HCT116 (cell line): ENCODE data around the gene CREBL2. TPM values are rescaled to one million over a fixed set of nuclear protein-coding genes. Genes with fewer than 3 reads are reported as not detected.

Source experiments
- ATAC-seq: fragments of 200-7000 bp; cut with Tn5 transposase; 2 replicates; pipeline ENCODE4 v1.9.1; 2020; ENCODE audit warnings: mild to moderate bottlenecking, moderate library complexity
- BruUV-seq: library from RNA; stranded (reverse); fragments of 400-500 nt; replicated peaks from 2 replicates; lab custom pipeline; 2021; lab: Mats Ljungman, UMichigan
- CTCF ChIA-PET: fragments of 300-600 bp; sonication (Branson Sonifier 250); formaldehyde crosslinking; loops from one replicate; lab custom pipeline; 2021; ENCODE audit warnings: antibody characterized with exemption; lab: Charles Lee
- POLR2A ChIA-PET: fragments of 300-600, 350-600 bp; sonication (Branson Sonifier 250); formaldehyde crosslinking; loops from one replicate; lab custom pipeline; 2021; ENCODE audit warnings: antibody characterized with exemption; lab: Charles Lee
- RAD21 ChIA-PET, 2 experiments: fragments of 300-600 bp; sonication (Branson Sonifier 250); formaldehyde crosslinking; loops; one replicate each; lab custom pipeline; 2023; ENCODE audit warnings: low total read pairs in 2 of 2; ENCODE audit not compliant: uncharacterized antibody in 2 of 2, unreplicated experiment in 2 of 2, low non-redundant PET in 1 of 2; lab: Charles Lee
- DNase-seq: peaks from one replicate; pipeline ENCODE4 v3.0.0-alpha.2; 2010; ENCODE audit warnings: low read depth, low spot score
- H2AFZ ChIP-seq: fragments of 200-600 bp; shearing (Covaris generic), sonication (generic); 2 replicates; pipeline ENCODE4 v1.6.1; 2017; ENCODE audit warnings: low read depth, mixed run types, mixed read lengths, antibody characterized with exemption, low read length; ENCODE audit not compliant: poor library complexity, severe bottlenecking
- H3K27ac ChIP-seq: 2 replicates; pipeline ENCODE4 v1.5.1; 2012; ENCODE audit warnings: low read depth, low read length
- H3K27me3 ChIP-seq: fragments of 200-600 bp; sonication (generic); 2 replicates; pipeline ENCODE4 v1.6.1; 2016; ENCODE audit warnings: mixed run types, low read length, mixed read lengths; ENCODE audit not compliant: insufficient read depth
- H3K36me3 ChIP-seq, 2 experiments: fragments of 200-500 bp in 1 of 2; fragments of 200-600 bp in 1 of 2; sonication (Bioruptor generic) in 1 of 2; sonication (generic) in 1 of 2; 2 replicates each; pipeline versions ENCODE4 v1.5.1 to v1.6.1; 2014 to 2016; ENCODE audit warnings: low read length in 2 of 2, inconsistent platforms in 1 of 2, mixed read lengths in 1 of 2, mixed run types in 1 of 2; ENCODE audit not compliant: insufficient read depth in 2 of 2, control insufficient read depth in 1 of 2
- H3K4me1 ChIP-seq, 2 experiments: fragments of 200-600 bp in 1 of 2; sonication (generic) in 1 of 2; 2 replicates each; pipeline versions ENCODE4 v1.5.1 to v1.6.1; 2012 to 2017; ENCODE audit warnings: low read length in 2 of 2, inconsistent platforms in 1 of 2, mild to moderate bottlenecking in 1 of 2, mixed read lengths in 1 of 2, mixed run types in 1 of 2, moderate library complexity in 1 of 2; ENCODE audit not compliant: insufficient read depth in 2 of 2, control insufficient read depth in 1 of 2
- H3K4me2 ChIP-seq: fragments of 200-600 bp; sonication (generic); 2 replicates; pipeline ENCODE4 v1.6.1; 2017; ENCODE audit warnings: mixed run types, low read length, mixed read lengths
- H3K4me3 ChIP-seq, 2 experiments: fragments of 200-600 bp in 1 of 2; sonication (generic) in 1 of 2; replicated peaks in 1 of 2; 2 replicates each; pipeline ENCODE4 v1.5.1; 2011 to 2016; ENCODE audit warnings: low read length in 2 of 2, control low read depth in 1 of 2, low read depth in 1 of 2, mild to moderate bottlenecking in 1 of 2, mixed read lengths in 1 of 2, mixed run types in 1 of 2
- H3K79me2 ChIP-seq: fragments of 200-600 bp; sonication (generic); 2 replicates; pipeline ENCODE4 v1.6.1; 2017; ENCODE audit warnings: mild to moderate bottlenecking, mixed run types, low read length, moderate library complexity, mixed read lengths; ENCODE audit not compliant: insufficient read depth
- H3K9ac ChIP-seq: fragments of 200-600 bp; sonication (generic); 2 replicates; pipeline ENCODE4 v1.6.1; 2016; ENCODE audit warnings: low read length, mixed read lengths
- H3K9me2 ChIP-seq: fragments of 200-600 bp; sonication (generic), shearing (Covaris generic); 2 replicates; pipeline ENCODE4 v1.6.1; 2017; ENCODE audit warnings: mixed run types, mild to moderate bottlenecking, moderate library complexity; ENCODE audit not compliant: insufficient read depth
- H3K9me3 ChIP-seq, 2 experiments: fragments of 200-500 bp in 1 of 2; fragments of 200-600 bp in 1 of 2; sonication (Bioruptor generic) in 1 of 2; sonication (generic) in 1 of 2; 2 replicates each; pipeline ENCODE4 v1.6.1; 2014 to 2017; ENCODE audit warnings: low read length in 2 of 2, mixed read lengths in 2 of 2, inconsistent platforms in 1 of 2, low read depth in 1 of 2, mild to moderate bottlenecking in 1 of 2, mixed run types in 1 of 2, moderate library complexity in 1 of 2; ENCODE audit not compliant: control insufficient read depth in 1 of 2, insufficient read depth in 1 of 2
- H4K20me1 ChIP-seq: fragments of 200-600 bp; sonication (generic), shearing (Covaris generic); 2 replicates; pipeline ENCODE4 v1.6.1; 2017; ENCODE audit warnings: mixed run types, mild to moderate bottlenecking, moderate library complexity; ENCODE audit not compliant: insufficient read depth
- CBX3 ChIP-seq: IDR thresholded peaks from 2 replicates; pipeline ENCODE4 v1.6.1; 2012; ENCODE audit warnings: low read depth
- CEBPB ChIP-seq: IDR thresholded peaks from 2 replicates; pipeline ENCODE4 v1.6.1; 2012; ENCODE audit warnings: low read depth
- CTCF ChIP-seq, 3 experiments: fragments of 200-600 bp in 1 of 3; sonication (generic) in 1 of 3; IDR thresholded peaks in 2 of 3; conservative IDR thresholded peaks in 1 of 3; 2 replicates each; pipeline ENCODE4 v1.5.1; 2012 to 2017; ENCODE audit warnings: low read depth in 2 of 3, low read length in 2 of 3, antibody characterized with exemption in 1 of 3, borderline replicate concordance in 1 of 3, control low read depth in 1 of 3, mild to moderate bottlenecking in 1 of 3, mixed read lengths in 1 of 3, mixed run types in 1 of 3, moderate library complexity in 1 of 3; ENCODE audit not compliant: insufficient read depth in 1 of 3
- EGR1 ChIP-seq: IDR thresholded peaks from 2 replicates; pipeline ENCODE4 v1.6.1; 2012; ENCODE audit warnings: low read depth
- ELF1 ChIP-seq: IDR thresholded peaks from 2 replicates; pipeline ENCODE4 v1.6.1; 2012; ENCODE audit warnings: low read depth, borderline replicate concordance
- EZH2 ChIP-seq: fragments of 200-600 bp; sonication (generic); IDR thresholded peaks from 2 replicates; pipeline ENCODE4 v1.6.1; 2017; ENCODE audit warnings: antibody characterized with exemption, mixed run types
- EZH2phosphoT487 ChIP-seq: fragments of 200-600 bp; IDR thresholded peaks from 2 replicates; pipeline ENCODE4 v1.6.1; 2018; ENCODE audit warnings: antibody characterized with exemption, borderline replicate concordance
- FOSL1 ChIP-seq: IDR thresholded peaks from 2 replicates; pipeline ENCODE4 v1.6.1; 2012; ENCODE audit warnings: low read depth
- POLR2A ChIP-seq: IDR thresholded peaks from 2 replicates; pipeline ENCODE4 v1.7.0; 2011; ENCODE audit warnings: borderline replicate concordance; ENCODE audit not compliant: insufficient read depth, insufficient read length; ENCODE audit errors: extremely low read depth
- POLR2AphosphoS5 ChIP-seq: IDR thresholded peaks from 2 replicates; pipeline ENCODE4 v1.6.1; 2011; ENCODE audit warnings: mild to moderate bottlenecking, low read depth, low read length, moderate library complexity
- RAD21 ChIP-seq: IDR thresholded peaks from 2 replicates; pipeline ENCODE4 v1.6.1; 2012; ENCODE audit warnings: low read depth, mild to moderate bottlenecking
- SIN3A ChIP-seq: IDR thresholded peaks from 2 replicates; pipeline ENCODE4 v1.6.1; 2012; ENCODE audit warnings: low read depth
- SP1 ChIP-seq: IDR thresholded peaks from 2 replicates; pipeline ENCODE4 v1.6.1; 2012; ENCODE audit warnings: low read depth
- SRF ChIP-seq: IDR thresholded peaks from 2 replicates; pipeline ENCODE4 v1.6.1; 2012; ENCODE audit warnings: low read depth
- TCF7L2 ChIP-seq: IDR thresholded peaks from 2 replicates; pipeline ENCODE4 v1.7.0; 2011; ENCODE audit warnings: borderline replicate concordance, inconsistent platforms; ENCODE audit not compliant: insufficient read depth, insufficient read length; ENCODE audit errors: extremely low read depth
- YY1 ChIP-seq: IDR thresholded peaks from 2 replicates; pipeline ENCODE4 v1.6.1; 2011; ENCODE audit warnings: low read length, low read depth, moderate library complexity, mild to moderate bottlenecking; ENCODE audit not compliant: insufficient replicate concordance; ENCODE audit errors: extremely low read depth
- intact Hi-C: fragments of 100-400 bp; cut with micrococcal nuclease; formaldehyde crosslinking; loops from 2 replicates; pipeline ENCODE4 v1.10.0; 2022
- total RNA-seq: library from RNA; stranded (reverse); gene quantifications from one replicate; pipeline ENCODE4 v1.2.1, GENCODE V29; 2021; ENCODE audit not compliant: unreplicated experiment

CREBL2 gene
- total RNA-seq, 1 experiment from 2014 or later = 11.3 TPM

DNA sequence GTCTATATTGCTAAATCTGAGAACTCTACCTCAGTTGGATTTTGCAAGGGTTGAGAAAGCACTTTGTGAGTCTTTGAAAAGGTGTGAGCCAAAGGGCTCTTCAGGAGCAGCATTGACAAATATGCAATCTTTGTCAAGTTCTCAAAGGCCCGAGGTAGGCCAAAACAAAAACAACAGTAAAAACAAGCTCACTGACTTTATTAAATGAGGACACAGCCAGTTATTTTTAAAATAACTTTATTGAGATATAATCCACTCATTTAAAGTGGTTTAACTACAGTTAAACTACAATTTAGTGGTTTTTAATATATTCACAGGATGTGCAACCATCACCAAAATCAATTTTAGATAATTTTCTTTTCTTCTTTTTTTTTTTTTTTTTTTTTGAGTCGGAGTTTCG lies 2.0 kb upstream of the CREBL2 start:
- DNase-seq = no peak
- POLR2A ChIA-PET = no interaction called here
- Histone ChIP-seq H2AFZ (no peak overlapping the region), H3K4me1 (peaks cover 12 to 15% of the 10 kb centered on the region in 2 experiments), H3K9ac (no peak overlapping the region), H3K4me3 (no peak overlapping the region), H3K27ac (no peak overlapping the region), H3K36me3 (no peaks in the 10 kb centered on the region)
- intact Hi-C loops = loop anchor here (2.0 kb wide), 1 partner anchor 47 kb away; the partner anchor contains the start of gene DUSP16
- no peak for TF ChIP-seq EGR1
- no peak for TF ChIP-seq FOSL1
- TF ChIP-seq SRF = no peak
- no peak for TF ChIP-seq CEBPB
- TF ChIP-seq, all 23 proteins: peak for 0
- no peaks in the 10 kb centered on the region for H3K9me3 ChIP-seq
- H3K27me3 ChIP-seq = no peaks in the 10 kb centered on the region
- ATAC-seq = no peak
- BruUV-seq = no TSS peak
- no peaks in the 10 kb centered on the region for H3K79me2 ChIP-seq
- RAD21 ChIA-PET = no interaction called here
- no peak overlapping the region for H3K4me2 ChIP-seq
- H3K9me2 ChIP-seq = no peaks in the 10 kb centered on the region
- H4K20me1 ChIP-seq = no peaks in the 10 kb centered on the region
- CTCF ChIA-PET = no interaction called here

DNA sequence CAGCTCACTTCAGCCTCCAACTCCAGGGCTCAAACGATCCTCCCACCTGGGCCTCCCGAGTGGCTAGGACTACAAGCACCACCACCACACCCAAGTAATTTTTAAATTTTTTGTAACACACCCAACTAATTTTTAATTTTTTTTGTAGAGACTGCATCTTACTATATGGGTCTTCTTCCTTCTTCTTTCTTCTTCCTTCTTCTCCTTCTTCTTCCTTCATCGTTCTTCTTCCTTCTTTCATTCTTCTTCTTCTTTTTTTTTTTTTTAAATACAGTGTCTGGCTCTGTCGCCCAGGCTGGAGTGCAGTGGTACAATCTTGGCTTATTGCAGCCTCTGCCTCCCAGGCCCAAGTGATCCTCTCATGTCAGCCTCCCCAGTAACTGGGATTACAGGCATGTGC lies 965 bp upstream of the CREBL2 start:
- TF ChIP-seq POLR2AphosphoS5 (no peak), CEBPB (no peak), CBX3 (no peak), POLR2A (no peak), TCF7L2 (no peak), EZH2phosphoT487 (no peak), CTCF (IDR thresholded peaks at IDR 0.05 in 2 of 3, conservative IDR thresholded peaks at IDR 0.05 in 1 of 3; ENCODE audit: borderline replicate concordance in 1 of 3, insufficient read depth in 1 of 3, low read depth in 2 of 3, low read length in 2 of 3) (no peak), SP1 (no peak), FOSL1 (no peak), EZH2 (no peak), ELF1 (no peak), YY1 (no peak), RAD21 (no peak), SIN3A (no peak)
- TF ChIP-seq, all 23 proteins: peak for 0
- no TSS peak for BruUV-seq
- Histone ChIP-seq H3K9me3 (no peaks in the 10 kb centered on the region), H3K9me2 (no peaks in the 10 kb centered on the region), H3K27ac (peak overlapping the region; percentile 86), H3K9ac (peak overlapping the region; percentile 78), H3K27me3 (no peaks in the 10 kb centered on the region), H3K36me3 (no peaks in the 10 kb centered on the region), H3K4me2 (peak overlapping the region; percentile 75), H3K79me2 (no peaks in the 10 kb centered on the region), H2AFZ (peak overlapping the region; percentile 83), H3K4me1 (peaks cover 12 to 15% of the 10 kb centered on the region in 2 experiments), H3K4me3 (peak overlapping the region; percentile 82 to 93), H4K20me1 (no peaks in the 10 kb centered on the region)
- intact Hi-C loops = loop anchor here (2.0 kb wide), 1 partner anchor 48 kb away; the partner anchor contains the start of gene DUSP16
- POLR2A ChIA-PET = no interaction called here
- ATAC-seq = no peak
- CTCF ChIA-PET = no interaction called here
- RAD21 ChIA-PET = no interaction called here
- DNase-seq = no peak
